Fibroblast of lung (primary cell): ENCODE data around the gene FUT1.

Source experiments
- EZH2 ChIP-seq: IDR thresholded peaks from 2 replicates; pipeline ENCODE4 v1.5.1; 2012; ENCODE audit warnings: low read length, control low read depth, mild to moderate bottlenecking; ENCODE audit errors: missing control alignments
- TF ChIP-seq, protein P1 (sequence below), 2 donors: IDR thresholded peaks in 1 of 2; conservative IDR thresholded peaks in 1 of 2; 1 replicate in 1 of 2; 2 replicates in 1 of 2; pipeline ENCODE4 v1.5.1; 2011 to 2012; ENCODE audit warnings: low read length in 2 of 2, control low read depth in 1 of 2, inconsistent platforms in 1 of 2, low read depth in 1 of 2, mild to moderate bottlenecking in 1 of 2

DNA sequence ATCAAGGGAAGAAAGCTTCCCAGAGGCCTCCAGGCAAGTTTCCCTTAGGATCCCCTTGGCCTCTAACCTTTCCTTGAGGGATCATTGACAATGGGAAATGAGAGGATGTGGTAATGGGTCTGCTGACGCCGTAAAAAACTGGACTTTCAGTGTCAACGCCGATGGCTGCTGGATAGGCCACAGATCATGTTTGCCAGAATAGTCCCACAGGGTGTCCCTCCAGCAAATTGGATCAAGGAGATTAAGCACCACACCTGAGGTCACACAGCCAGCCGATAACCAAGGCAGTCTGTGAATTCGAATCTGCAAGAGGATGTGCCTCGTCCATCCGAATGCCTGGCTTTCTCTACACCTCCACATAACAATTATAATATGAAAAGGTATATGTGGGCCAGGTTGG is 40.8 kb upstream of the FUT1 start:
- TF ChIP-seq, protein P1, sequence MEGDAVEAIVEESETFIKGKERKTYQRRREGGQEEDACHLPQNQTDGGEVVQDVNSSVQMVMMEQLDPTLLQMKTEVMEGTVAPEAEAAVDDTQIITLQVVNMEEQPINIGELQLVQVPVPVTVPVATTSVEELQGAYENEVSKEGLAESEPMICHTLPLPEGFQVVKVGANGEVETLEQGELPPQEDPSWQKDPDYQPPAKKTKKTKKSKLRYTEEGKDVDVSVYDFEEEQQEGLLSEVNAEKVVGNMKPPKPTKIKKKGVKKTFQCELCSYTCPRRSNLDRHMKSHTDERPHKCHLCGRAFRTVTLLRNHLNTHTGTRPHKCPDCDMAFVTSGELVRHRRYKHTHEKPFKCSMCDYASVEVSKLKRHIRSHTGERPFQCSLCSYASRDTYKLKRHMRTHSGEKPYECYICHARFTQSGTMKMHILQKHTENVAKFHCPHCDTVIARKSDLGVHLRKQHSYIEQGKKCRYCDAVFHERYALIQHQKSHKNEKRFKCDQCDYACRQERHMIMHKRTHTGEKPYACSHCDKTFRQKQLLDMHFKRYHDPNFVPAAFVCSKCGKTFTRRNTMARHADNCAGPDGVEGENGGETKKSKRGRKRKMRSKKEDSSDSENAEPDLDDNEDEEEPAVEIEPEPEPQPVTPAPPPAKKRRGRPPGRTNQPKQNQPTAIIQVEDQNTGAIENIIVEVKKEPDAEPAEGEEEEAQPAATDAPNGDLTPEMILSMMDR (conservative IDR thresholded peaks at IDR 0.05 in 1 of 2, IDR thresholded peaks at IDR 0.05 in 1 of 2; ENCODE audit: low read depth in 1 of 2, low read length in 2 of 2), result no peak
- TF ChIP-seq EZH2, result no peak
